ENCODE data around the gene SLC23A3.

DNA sequence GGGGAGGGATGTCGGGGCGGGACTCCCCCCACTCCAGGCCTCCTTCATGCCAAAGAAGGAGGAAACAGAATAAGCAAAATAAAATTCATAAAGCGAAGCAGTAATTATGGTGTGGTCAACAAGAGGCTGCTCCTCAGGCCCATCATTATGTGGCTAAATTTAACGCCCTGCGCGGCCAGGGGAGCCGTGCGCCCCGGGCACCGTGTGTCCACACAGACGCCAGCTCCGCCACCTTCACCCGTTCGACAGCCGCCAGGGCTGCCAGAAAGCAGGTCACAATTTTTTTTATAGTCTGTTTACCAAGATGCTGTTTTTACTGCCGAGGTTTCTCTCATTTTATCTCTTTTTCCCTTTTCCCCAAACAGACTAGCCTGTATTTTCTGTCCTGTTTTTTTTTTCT lies 40.2 kb downstream of the SLC23A3 start:
- TF ChIP-seq CTCF (IDR thresholded peaks at IDR 0.05; ENCODE audit: insufficient read depth, low read length, poor library complexity, severe bottlenecking) (no peak), EZH2phosphoT487 (conservative IDR thresholded peaks at IDR 0.05; ENCODE audit: low read length) (no peak)

Measured in SU-DHL-6 (cell line).